Measurements from ENCODE around the gene MAP4K2. TPM values are rescaled to one million over a fixed set of nuclear protein-coding genes. Genes with fewer than 3 reads are reported as not detected.

The MAP4K2 gene
- total and polyA plus RNA-seq, 4 experiments from 2014 or later, result 32.3 to 128 (median 89.8) TPM

Other genes with a start within 250 kb of the MAP4K2 start
- not detected for gene SLC22A11, start 247.3 kb downstream of the MAP4K2 start, total RNA-seq
- gene SLC22A11, start 247.3 kb downstream of the MAP4K2 start, polyA plus RNA-seq, result not detected
- gene SLC22A12, start 212.0 kb downstream of the MAP4K2 start, total RNA-seq, result not detected
- gene SLC22A12, start 212.0 kb downstream of the MAP4K2 start, polyA plus RNA-seq, result not detected
- gene NRXN2, start 80.0 kb downstream of the MAP4K2 start, total RNA-seq, result under 1 TPM in 1 of 2 experiments, not detected in 1; 0.30 TPM
- gene NRXN2, start 80.0 kb downstream of the MAP4K2 start, polyA plus RNA-seq, result not detected
- 100 to 1,000 TPM; 440 to 463 TPM for gene RASGRP2, start 59.1 kb downstream of the MAP4K2 start, total RNA-seq
- 100 to 1,000 TPM; 177 to 208 TPM for gene RASGRP2, start 59.1 kb downstream of the MAP4K2 start, polyA plus RNA-seq
- 10 to 100 TPM; 10.7 to 11.3 TPM for gene PYGM, start 43.2 kb downstream of the MAP4K2 start, total RNA-seq
- gene PYGM, start 43.2 kb downstream of the MAP4K2 start, polyA plus RNA-seq, result under 1 TPM in 1 of 2 donors, not detected in 1; 0.38 TPM
- gene SF1, start 24.7 kb downstream of the MAP4K2 start, total RNA-seq, result 100 to 1,000 TPM; 805 to 832 TPM
- 100 to 1,000 TPM in 1 of 2 donors, 10 to 100 TPM in 1; 48.3 to 158 TPM for gene SF1, start 24.7 kb downstream of the MAP4K2 start, polyA plus RNA-seq
- gene MEN1, start 7.3 kb upstream of the MAP4K2 start, total RNA-seq, result 10 to 100 TPM; 41.3 to 42.7 TPM
- gene MEN1, start 7.3 kb upstream of the MAP4K2 start, polyA plus RNA-seq, result 10 to 100 TPM; 22.4 to 42.1 TPM
- gene CDC42BPG, start 41.4 kb upstream of the MAP4K2 start, total RNA-seq, result 1 to 10 TPM; 6.2 to 9.0 TPM
- under 1 TPM in 1 of 2 donors, not detected in 1; 0.62 TPM for gene CDC42BPG, start 41.4 kb upstream of the MAP4K2 start, polyA plus RNA-seq
- gene EHD1, start 75.4 kb upstream of the MAP4K2 start, total RNA-seq, result 100 to 1,000 TPM; 268 to 279 TPM
- 100 to 1,000 TPM; 125 to 200 TPM for gene EHD1, start 75.4 kb upstream of the MAP4K2 start, polyA plus RNA-seq
- gene ATG2A, start 114.0 kb upstream of the MAP4K2 start, total RNA-seq, result 10 to 100 TPM; 45.7 to 47.3 TPM
- gene ATG2A, start 114.0 kb upstream of the MAP4K2 start, polyA plus RNA-seq, result 1 to 10 TPM; 4.1 to 6.3 TPM
- gene PPP2R5B, start 121.5 kb upstream of the MAP4K2 start, total RNA-seq, result 10 to 100 TPM; 14.0 to 15.8 TPM
- 1 to 10 TPM; 5.6 to 8.8 TPM for gene PPP2R5B, start 121.5 kb upstream of the MAP4K2 start, polyA plus RNA-seq
- under 1 TPM in 1 of 2 experiments, not detected in 1; 0.47 TPM for gene GPHA2, start 132.7 kb upstream of the MAP4K2 start, total RNA-seq
- not detected for gene GPHA2, start 132.7 kb upstream of the MAP4K2 start, polyA plus RNA-seq
- under 1 TPM; 0.44 to 0.91 TPM for gene MAJIN, start 168.9 kb upstream of the MAP4K2 start, total RNA-seq
- gene MAJIN, start 168.9 kb upstream of the MAP4K2 start, polyA plus RNA-seq, result not detected
- gene BATF2, start 193.8 kb upstream of the MAP4K2 start, total RNA-seq, result under 1 TPM in 1 of 2 experiments, not detected in 1; 0.17 TPM
- not detected for gene BATF2, start 193.8 kb upstream of the MAP4K2 start, polyA plus RNA-seq
- gene ARL2, start 210.9 kb upstream of the MAP4K2 start, total RNA-seq, result 10 to 100 TPM; 30.6 to 32.3 TPM
- gene ARL2, start 210.9 kb upstream of the MAP4K2 start, polyA plus RNA-seq, result 100 to 1,000 TPM in 1 of 2 donors, 10 to 100 TPM in 1; 83.5 to 114 TPM
- 10 to 100 TPM; 24.5 to 26.7 TPM for gene SNX15, start 224.2 kb upstream of the MAP4K2 start, total RNA-seq
- gene SNX15, start 224.2 kb upstream of the MAP4K2 start, polyA plus RNA-seq, result 10 to 100 TPM; 19.8 to 23.2 TPM
- gene SAC3D1, start 238.0 kb upstream of the MAP4K2 start, total RNA-seq, result 10 to 100 TPM in 1 of 2 experiments, 1 to 10 TPM in 1; 9.4 to 10.5 TPM
- gene SAC3D1, start 238.0 kb upstream of the MAP4K2 start, polyA plus RNA-seq, result 10 to 100 TPM in 1 of 2 donors, 1 to 10 TPM in 1; 6.8 to 10.6 TPM